ENCODE results near the gene ATP1A3. TPM values are rescaled to one million over a fixed set of nuclear protein-coding genes. Genes with fewer than 3 reads are reported as not detected.
"Not testable (repeated sequence)": the region's sequence is repeated elsewhere in the genome, so short reads cannot be mapped to it uniquely, and the experiment has no call there.

ATP1A3 gene
- total RNA-seq, 2 donors from 2014 or later = 2.2 to 4.9 TPM

GRCh38 chr19:42024622-42025111 lies 30.6 kb upstream of the ATP1A3 start:
- ATAC-seq (no peak), DNase-seq (no peak)
- H3K36me3 Mint-ChIP-seq (ENCODE audit: low read depth) = peaks cover 12% of the 10 kb centered on the region
- H3K27ac Mint-ChIP-seq = no peak overlapping the region
- H3K4me1 Mint-ChIP-seq = peaks cover 5% of the 10 kb centered on the region
- no peaks in the 10 kb centered on the region for H3K9me3 ChIP-seq (ENCODE audit: control insufficient read depth, low read length, poor library complexity, severe bottlenecking)
- no peak overlapping the region for H3K4me3 Mint-ChIP-seq
- H3K27me3 Mint-ChIP-seq = peaks cover 64% of the 10 kb centered on the region

- ATAC-seq = no peak
- H3K4me3 Mint-ChIP-seq = no peak overlapping the region
These were observed 29.9 kb upstream of the ATP1A3 start for GRCh38 chr19:42023943-42024260.

GRCh38 chr19:42023121-42023942 lies 29.3 kb upstream of the ATP1A3 start:
- H3K27ac Mint-ChIP-seq = no peak overlapping the region
- H3K27me3 Mint-ChIP-seq = peaks cover 58% of the 10 kb centered on the region
- no peak for DNase-seq
- H3K9me3 ChIP-seq (ENCODE audit: control insufficient read depth, low read length, poor library complexity, severe bottlenecking) = no peaks in the 10 kb centered on the region
- ATAC-seq = no peak
- no peak overlapping the region for H3K4me3 Mint-ChIP-seq
- H3K36me3 Mint-ChIP-seq (ENCODE audit: low read depth) = peaks cover 12% of the 10 kb centered on the region
- H3K4me1 Mint-ChIP-seq = peaks cover 5% of the 10 kb centered on the region

More at GRCh38 chr19:42023943-42024260, 29.9 kb upstream of the ATP1A3 start:
- H3K27me3 Mint-ChIP-seq = peaks cover 62% of the 10 kb centered on the region
- no peak for DNase-seq
- H3K9me3 ChIP-seq (ENCODE audit: control insufficient read depth, low read length, poor library complexity, severe bottlenecking) = no peaks in the 10 kb centered on the region
- no peak overlapping the region for H3K27ac Mint-ChIP-seq
- peaks cover 12% of the 10 kb centered on the region for H3K36me3 Mint-ChIP-seq (ENCODE audit: low read depth)
- H3K4me1 Mint-ChIP-seq = peaks cover 5% of the 10 kb centered on the region

GRCh38 chr19:42022616-42023015 lies 28.6 kb upstream of the ATP1A3 start:
- Mint-ChIP-seq H3K36me3 (ENCODE audit: low read depth) (peaks cover 12% of the 10 kb centered on the region), H3K4me1 (peaks cover 5% of the 10 kb centered on the region), H3K27ac (no peak overlapping the region), H3K27me3 (peaks cover 53% of the 10 kb centered on the region), H3K4me3 (no peak overlapping the region)
- no peak for ATAC-seq
- DNase-seq = no peak
- H3K9me3 ChIP-seq (ENCODE audit: control insufficient read depth, low read length, poor library complexity, severe bottlenecking) = no peaks in the 10 kb centered on the region

- ATAC-seq (no peak), DNase-seq (no peak)
- H3K27me3 Mint-ChIP-seq = peaks cover 48% of the 10 kb centered on the region
- H3K36me3 Mint-ChIP-seq (ENCODE audit: low read depth) = peaks cover 7% of the 10 kb centered on the region
- no peak overlapping the region for H3K27ac Mint-ChIP-seq
- H3K4me1 Mint-ChIP-seq = peaks cover 5% of the 10 kb centered on the region
- no peaks in the 10 kb centered on the region for H3K9me3 ChIP-seq (ENCODE audit: control insufficient read depth, low read length, poor library complexity, severe bottlenecking)
- H3K4me3 Mint-ChIP-seq = no peak overlapping the region
These were observed 27.2 kb upstream of the ATP1A3 start for GRCh38 chr19:42021185-42021584.

GRCh38 chr19:42018503-42019193 lies 24.6 kb upstream of the ATP1A3 start:
- no peak overlapping the region for H3K27ac Mint-ChIP-seq
- H3K27me3 Mint-ChIP-seq = peaks cover 28% of the 10 kb centered on the region
- H3K36me3 Mint-ChIP-seq (ENCODE audit: low read depth) = peaks cover 4% of the 10 kb centered on the region
- no peaks in the 10 kb centered on the region for H3K9me3 ChIP-seq (ENCODE audit: control insufficient read depth, low read length, poor library complexity, severe bottlenecking)
- ATAC-seq (no peak), DNase-seq (no peak)
- peaks cover 5% of the 10 kb centered on the region for H3K4me1 Mint-ChIP-seq
- no peak overlapping the region for H3K4me3 Mint-ChIP-seq

GRCh38 chr19:42017040-42017439 lies 23.0 kb upstream of the ATP1A3 start:
- no peak overlapping the region for H3K4me3 Mint-ChIP-seq
- ATAC-seq (no peak), DNase-seq (no peak)
- peaks cover 19% of the 10 kb centered on the region for H3K27me3 Mint-ChIP-seq
- H3K4me1 Mint-ChIP-seq = peaks cover 5% of the 10 kb centered on the region
- H3K36me3 Mint-ChIP-seq (ENCODE audit: low read depth) = peaks cover 2% of the 10 kb centered on the region
- H3K9me3 ChIP-seq (ENCODE audit: control insufficient read depth, low read length, poor library complexity, severe bottlenecking) = no peaks in the 10 kb centered on the region
- H3K27ac Mint-ChIP-seq = no peak overlapping the region

GRCh38 chr19:42012747-42013146 lies 18.7 kb upstream of the ATP1A3 start:
- not testable (repeated sequence) for H3K27ac Mint-ChIP-seq; H3K27me3 Mint-ChIP-seq; H3K36me3 Mint-ChIP-seq (ENCODE audit: low read depth); DNase-seq; ATAC-seq; H3K4me3 Mint-ChIP-seq; H3K4me1 Mint-ChIP-seq; H3K9me3 ChIP-seq (ENCODE audit: control insufficient read depth, low read length, poor library complexity, severe bottlenecking)

GRCh38 chr19:42010245-42011126 lies 16.5 kb upstream of the ATP1A3 start:
- Mint-ChIP-seq H3K27ac (no peak overlapping the region), H3K36me3 (ENCODE audit: low read depth) (peaks cover 3% of the 10 kb centered on the region), H3K4me1 (peaks cover 2% of the 10 kb centered on the region), H3K4me3 (no peak overlapping the region), H3K27me3 (peaks cover 19% of the 10 kb centered on the region)
- no peaks in the 10 kb centered on the region for H3K9me3 ChIP-seq (ENCODE audit: control insufficient read depth, low read length, poor library complexity, severe bottlenecking)
- DNase-seq (no peak), ATAC-seq (no peak)

GRCh38 chr19:42006569-42006968 lies 12.5 kb upstream of the ATP1A3 start:
- Mint-ChIP-seq H3K4me1 (peaks cover 15% of the 10 kb centered on the region), H3K27ac (no peak overlapping the region), H3K36me3 (ENCODE audit: low read depth) (peaks cover 16% of the 10 kb centered on the region), H3K27me3 (peaks cover 53% of the 10 kb centered on the region), H3K4me3 (no peak overlapping the region)
- DNase-seq = no peak
- no peak for ATAC-seq
- H3K9me3 ChIP-seq (ENCODE audit: control insufficient read depth, low read length, poor library complexity, severe bottlenecking) = no peaks in the 10 kb centered on the region

- no peak overlapping the region for H3K4me3 Mint-ChIP-seq
These were observed 11.5 kb upstream of the ATP1A3 start for GRCh38 chr19:42005504-42005903.

GRCh38 chr19:42003506-42004294 lies 9.7 kb upstream of the ATP1A3 start:
- no peak for ATAC-seq
- H3K36me3 Mint-ChIP-seq (ENCODE audit: low read depth) = peaks cover 20% of the 10 kb centered on the region
- H3K4me3 Mint-ChIP-seq = no peak overlapping the region
- no peaks in the 10 kb centered on the region for H3K9me3 ChIP-seq (ENCODE audit: control insufficient read depth, low read length, poor library complexity, severe bottlenecking)
- H3K4me1 Mint-ChIP-seq = peaks cover 19% of the 10 kb centered on the region
- peaks cover 78% of the 10 kb centered on the region for H3K27me3 Mint-ChIP-seq
- H3K27ac Mint-ChIP-seq = no peak overlapping the region
- no peak for DNase-seq

More at GRCh38 chr19:42005504-42005903, 11.5 kb upstream of the ATP1A3 start:
- H3K27ac Mint-ChIP-seq = no peak overlapping the region
- H3K36me3 Mint-ChIP-seq (ENCODE audit: low read depth) = peaks cover 16% of the 10 kb centered on the region
- H3K4me1 Mint-ChIP-seq = peaks cover 15% of the 10 kb centered on the region
- no peaks in the 10 kb centered on the region for H3K9me3 ChIP-seq (ENCODE audit: control insufficient read depth, low read length, poor library complexity, severe bottlenecking)
- DNase-seq = no peak
- peaks cover 64% of the 10 kb centered on the region for H3K27me3 Mint-ChIP-seq
- ATAC-seq = no peak
